Stimulated activated CD4-positive, alpha-beta T cell treated with anti-CD3 and anti-CD28 coated beads, Interleukin-12 subunit alpha, Interleukin-12 subunit beta, amount 100 ng/mL, for 24 hours (primary cell): ENCODE results near the gene OR2T27.
"Not testable (repeated sequence)": the region's sequence is repeated elsewhere in the genome, so short reads cannot be mapped to it uniquely, and the experiment has no call there.

Experiments
- DNase-seq, 2 experiments: peaks; one replicate each; pipeline ENCODE4 v3.0.0-alpha.2; 2020; ENCODE audit warnings: low read depth in 2 of 2

OR2T27 gene

DNA sequence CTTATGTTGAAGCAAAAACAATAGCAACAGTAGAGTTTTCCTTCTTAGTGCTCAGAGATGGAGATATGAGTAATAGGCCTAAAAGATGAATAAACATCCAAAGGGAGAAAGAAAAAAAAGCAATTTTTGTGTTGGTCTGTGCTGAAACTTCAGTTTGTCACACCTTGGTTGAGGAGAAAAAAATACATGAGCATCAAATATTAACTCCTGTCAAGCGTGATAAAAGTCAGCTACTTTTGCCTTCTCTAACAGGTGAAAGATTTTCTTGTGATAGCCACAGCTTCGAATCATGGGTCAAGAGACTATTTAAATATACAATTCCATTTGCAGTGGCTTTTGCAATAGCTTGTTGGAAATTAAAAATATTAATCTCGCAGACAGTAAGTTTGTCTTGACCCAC is 14.4 kb downstream of the OR2T27 start:
- not testable (repeated sequence) for DNase-seq

GRCh38 chr1:248639652-248640051 is 15.7 kb downstream of the OR2T27 start:
- DNase-seq = not testable (repeated sequence)

- not testable (repeated sequence) for DNase-seq
Observed at GRCh38 chr1:248636612-248637011, 18.7 kb downstream of the OR2T27 start.

DNA sequence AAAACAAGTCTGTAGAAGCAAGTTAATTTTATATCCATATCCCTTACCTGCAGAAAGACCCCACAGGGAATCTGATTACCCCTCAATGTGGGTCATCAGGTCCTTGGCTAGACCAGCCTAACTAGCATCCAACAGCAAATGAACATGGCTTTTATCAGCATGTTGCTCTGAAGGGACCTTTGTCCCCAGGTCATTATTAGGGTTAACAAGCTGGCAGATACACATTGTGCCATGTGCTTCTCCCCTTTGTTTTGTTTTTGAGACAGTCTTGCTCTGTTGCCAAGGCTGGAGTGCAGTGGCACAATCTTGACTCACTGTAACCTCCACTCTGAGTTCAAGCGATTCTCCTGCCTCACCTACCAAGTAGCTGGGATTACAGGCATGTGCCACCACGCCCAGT is 20.3 kb downstream of the OR2T27 start, which contains the start of gene OR2T11:
Gene OR2T11 (minus strand): TSS at position 101 of the 400 bp plus-strand sequence. CDS start 7,963 bp downstream, outside the sequence.
- not testable (repeated sequence) for DNase-seq

GRCh38 chr1:248631354-248632008 is 23.8 kb downstream of the OR2T27 start:
- DNase-seq = no peak

- no peak for DNase-seq
Observed at GRCh38 chr1:248630551-248630950, 24.8 kb downstream of the OR2T27 start.

DNA sequence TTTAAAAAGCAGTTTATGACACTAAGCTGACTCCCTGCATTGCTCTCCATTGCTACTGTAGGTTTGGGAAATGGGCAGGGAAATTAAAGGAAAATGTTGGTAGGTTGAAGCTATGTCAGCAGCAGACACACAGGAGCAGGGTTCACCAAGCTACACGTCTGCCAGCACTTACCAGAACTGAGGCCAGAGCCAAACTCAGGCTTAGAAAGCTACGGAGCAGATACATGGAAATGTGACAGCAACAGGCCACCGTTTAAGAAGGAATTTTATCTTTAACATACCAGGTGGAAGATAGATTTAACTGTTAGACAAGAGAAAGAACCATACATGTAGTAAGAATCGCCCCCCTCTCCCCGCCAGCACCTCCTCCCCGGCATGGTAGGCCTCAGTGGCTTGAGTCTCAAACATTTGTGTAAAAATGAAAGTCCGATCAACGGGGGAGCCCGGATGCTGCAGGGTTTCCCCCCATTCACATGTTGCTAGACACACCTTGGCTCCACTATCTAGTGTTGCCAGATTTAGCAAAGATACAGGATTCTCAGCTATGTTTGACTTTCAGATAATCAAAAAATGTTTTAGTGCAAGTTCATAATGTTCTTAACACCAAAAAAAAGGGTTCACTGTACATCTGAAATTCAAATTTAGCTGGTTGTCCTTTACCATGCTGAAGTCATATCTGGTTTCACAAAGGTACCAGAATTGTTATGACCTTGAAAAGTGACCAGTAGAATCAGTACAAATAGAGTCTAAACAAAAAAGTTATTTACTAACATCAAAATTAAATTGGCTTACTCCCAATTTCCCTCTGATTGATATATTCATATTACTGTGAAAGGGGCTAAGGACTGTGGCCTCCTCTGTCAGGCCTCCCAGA is 27.1 kb downstream of the OR2T27 start:
- no peak for DNase-seq

DNA sequence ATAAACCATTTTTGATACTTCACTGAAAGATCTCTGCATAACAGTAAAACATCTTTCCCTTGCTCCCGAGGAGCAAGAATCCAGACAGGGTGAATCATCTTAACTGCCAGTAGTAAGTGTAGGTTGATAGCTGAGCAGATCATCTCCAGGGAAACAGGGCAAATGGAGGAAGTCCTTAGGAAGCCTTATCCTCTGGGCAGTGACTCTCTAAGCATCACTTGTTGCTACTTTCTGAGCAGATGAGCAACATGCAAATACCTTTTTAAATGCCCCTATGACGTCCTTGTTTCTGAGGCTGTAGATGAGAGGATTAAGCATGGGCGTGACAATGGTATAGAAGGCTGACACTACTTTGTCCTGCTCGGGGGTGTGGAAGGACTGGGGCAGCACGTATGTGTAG is 29.4 kb downstream of the OR2T27 start:
- no peak for DNase-seq

- no peak for DNase-seq
Observed at GRCh38 chr1:248625166-248625565, 30.2 kb downstream of the OR2T27 start.

DNA sequence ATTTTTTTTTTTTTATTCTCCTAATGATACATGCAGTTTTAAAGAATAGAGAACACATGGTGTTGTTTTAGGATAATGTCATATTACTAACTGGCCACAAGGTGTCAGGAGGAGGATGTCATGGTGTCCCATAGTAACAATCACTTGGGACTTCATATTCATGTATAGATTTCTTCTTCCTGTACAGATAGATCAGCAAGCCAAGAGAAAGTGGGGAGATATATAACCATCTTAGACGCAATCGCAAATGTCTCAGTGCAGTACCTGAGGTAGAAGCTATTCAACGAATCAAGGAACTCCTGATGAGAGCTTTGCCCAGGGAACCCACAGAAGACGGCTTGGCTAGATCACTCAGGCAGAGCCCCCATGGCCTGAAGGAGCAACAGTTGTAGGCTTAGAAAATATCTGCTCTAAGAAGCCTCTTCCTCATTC is 32.7 kb downstream of the OR2T27 start:
- no peak for DNase-seq

DNA sequence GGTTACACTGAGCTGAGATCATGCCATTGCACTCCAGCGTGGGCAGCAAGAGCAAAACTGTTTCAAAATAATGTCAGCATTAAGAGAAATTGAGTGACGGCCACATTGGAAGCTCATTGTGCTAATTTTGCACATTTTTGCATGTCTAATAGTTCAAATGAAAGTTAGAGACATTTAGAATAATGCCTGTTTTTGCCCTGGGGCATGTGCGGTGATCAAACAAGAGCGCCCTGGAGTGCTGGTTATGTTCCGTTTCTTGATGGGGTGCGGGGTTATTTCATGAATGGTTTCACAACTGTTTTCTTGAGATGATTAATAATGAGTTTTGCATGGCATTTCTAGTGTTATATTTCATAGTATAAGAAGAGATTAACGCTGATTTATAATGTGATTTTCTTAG is 33.6 kb downstream of the OR2T27 start:
- DNase-seq = no peak

- DNase-seq = peak in 1 of 2 experiments; percentile 62
Observed at GRCh38 chr1:248618878-248619277, 36.5 kb downstream of the OR2T27 start.

DNA sequence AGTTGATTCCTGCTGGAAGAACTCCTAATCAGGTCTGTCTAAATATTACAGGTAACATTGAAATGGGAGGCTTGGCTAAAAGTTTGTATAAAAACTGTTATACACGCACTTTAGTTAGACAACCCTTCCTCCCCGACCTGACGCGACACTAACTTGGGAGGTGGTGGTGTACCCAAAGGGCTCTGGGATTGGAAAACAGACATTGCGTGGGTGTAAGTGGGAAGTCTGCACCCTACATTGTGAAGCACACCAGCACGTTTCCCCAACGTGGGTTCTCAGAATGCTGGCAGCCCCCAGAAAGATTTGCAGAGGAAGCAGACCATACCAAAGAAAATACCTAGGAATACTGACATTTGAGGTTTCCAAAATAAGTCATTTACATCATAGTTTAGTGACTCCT is 37.2 kb downstream of the OR2T27 start:
- no peak for DNase-seq

DNA sequence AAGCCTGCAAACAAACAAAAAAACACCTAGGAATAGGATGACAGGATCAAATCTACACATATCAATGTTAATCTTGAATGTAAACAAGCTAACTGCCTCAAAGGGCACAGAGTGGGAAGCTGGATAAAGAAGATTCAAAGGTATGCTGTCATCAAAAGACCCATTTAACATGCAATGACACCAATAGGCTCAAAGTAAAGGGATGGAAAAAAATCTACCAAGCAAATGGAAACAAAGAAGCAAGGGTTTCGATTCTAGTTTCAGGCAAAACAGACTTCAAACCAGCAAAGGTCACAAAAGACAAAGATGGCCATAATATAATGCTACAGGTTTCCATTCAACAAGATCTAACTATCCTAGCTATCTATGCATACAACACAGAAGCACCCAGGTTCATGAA is 41.6 kb downstream of the OR2T27 start:
- no peak for DNase-seq

GRCh38 chr1:248611883-248612414 is 43.4 kb downstream of the OR2T27 start:
- peak in 1 of 2 experiments; percentile 3 for DNase-seq

DNA sequence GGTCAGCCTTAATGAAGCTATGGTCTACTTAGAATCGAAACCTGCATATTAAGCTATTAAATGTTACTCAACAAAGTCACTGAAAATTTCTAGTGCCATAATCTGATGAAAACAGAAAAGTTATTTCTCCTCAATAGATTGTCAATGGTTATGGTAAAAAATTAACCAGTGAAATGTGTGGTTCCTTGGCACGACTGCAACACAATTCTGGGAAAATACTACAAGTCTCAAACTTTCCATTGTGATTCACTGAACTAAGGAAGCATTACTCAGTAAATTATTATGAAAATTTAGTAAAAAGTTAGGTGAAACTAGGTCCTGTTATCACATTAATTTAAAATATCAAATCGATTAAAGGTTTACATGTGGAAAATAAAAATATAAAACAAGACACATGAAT is 45.0 kb downstream of the OR2T27 start:
- no peak for DNase-seq
